HUES64 (cell line): ENCODE data around the gene CROCC2.

Experiments used
- H3K27ac ChIP-seq: 2 replicates; pipeline ENCODE4 v1.7.0; 2013; ENCODE audit warnings: low read depth, low read length, inconsistent platforms
- H3K27me3 ChIP-seq: 2 replicates; pipeline ENCODE4 v1.6.1; 2013; ENCODE audit warnings: mild to moderate bottlenecking, low read length; ENCODE audit not compliant: insufficient read depth
- H3K36me3 ChIP-seq: 2 replicates; pipeline ENCODE4 v1.6.1; 2013; ENCODE audit warnings: mild to moderate bottlenecking, low read length; ENCODE audit not compliant: insufficient read depth
- H3K4me1 ChIP-seq: 2 replicates; pipeline ENCODE4 v1.6.1; 2013; ENCODE audit warnings: mild to moderate bottlenecking, low read length, moderate library complexity; ENCODE audit not compliant: insufficient read depth
- H3K4me3 ChIP-seq: 2 replicates; pipeline ENCODE4 v1.5.1; 2013; ENCODE audit warnings: mild to moderate bottlenecking, low read length, moderate library complexity
- H3K9ac ChIP-seq: 2 replicates; pipeline ENCODE4 v1.6.1; 2013; ENCODE audit warnings: mild to moderate bottlenecking, low read depth, low read length
- H3K9me3 ChIP-seq: 2 replicates; pipeline ENCODE4 v1.6.1; 2013; ENCODE audit warnings: low read depth, low read length; ENCODE audit not compliant: insufficient read depth
- WGBS: fragments of 150-250, 120-280 bp; methylation state at CpG from one replicate; pipeline ENCODE4 v1.1.7; 2013; ENCODE audit warnings: missing lambda C conversion rate; 5-methylcytosine and 5-hydroxymethylcytosine counted together

The CROCC2 gene

DNA sequence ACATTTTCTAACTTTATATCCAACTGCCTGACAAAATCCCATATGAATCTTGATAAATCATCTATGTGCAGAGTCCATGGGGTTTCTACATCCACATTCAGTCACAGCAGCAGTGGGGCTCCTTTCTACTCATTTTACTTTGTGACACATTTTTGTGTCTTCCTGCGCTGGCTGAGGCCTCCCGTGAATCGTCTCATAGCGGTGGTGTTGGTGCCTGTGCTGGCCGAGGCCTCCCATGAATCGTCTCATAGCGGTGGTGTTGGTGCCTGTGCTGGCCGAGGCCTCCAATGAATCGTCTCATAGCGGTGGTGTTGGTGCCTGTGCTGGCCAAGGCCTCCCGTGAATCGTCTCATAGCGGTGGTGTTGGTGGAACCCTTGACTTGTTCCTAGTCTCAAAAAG, 109.3 kb downstream of the CROCC2 start:
- Histone ChIP-seq H3K4me3 (no peak overlapping the region), H3K27ac (no peak overlapping the region), H3K4me1 (peaks cover 5% of the 10 kb centered on the region; the same call in 1 of the 2 replicates), H3K9me3 (no peaks in the 10 kb centered on the region), H3K9ac (no peak overlapping the region), H3K36me3 (no peaks in the 10 kb centered on the region), H3K27me3 (no peaks in the 10 kb centered on the region)
- 95% methylated on average over 13 of the region's 13 CpGs for WGBS

DNA sequence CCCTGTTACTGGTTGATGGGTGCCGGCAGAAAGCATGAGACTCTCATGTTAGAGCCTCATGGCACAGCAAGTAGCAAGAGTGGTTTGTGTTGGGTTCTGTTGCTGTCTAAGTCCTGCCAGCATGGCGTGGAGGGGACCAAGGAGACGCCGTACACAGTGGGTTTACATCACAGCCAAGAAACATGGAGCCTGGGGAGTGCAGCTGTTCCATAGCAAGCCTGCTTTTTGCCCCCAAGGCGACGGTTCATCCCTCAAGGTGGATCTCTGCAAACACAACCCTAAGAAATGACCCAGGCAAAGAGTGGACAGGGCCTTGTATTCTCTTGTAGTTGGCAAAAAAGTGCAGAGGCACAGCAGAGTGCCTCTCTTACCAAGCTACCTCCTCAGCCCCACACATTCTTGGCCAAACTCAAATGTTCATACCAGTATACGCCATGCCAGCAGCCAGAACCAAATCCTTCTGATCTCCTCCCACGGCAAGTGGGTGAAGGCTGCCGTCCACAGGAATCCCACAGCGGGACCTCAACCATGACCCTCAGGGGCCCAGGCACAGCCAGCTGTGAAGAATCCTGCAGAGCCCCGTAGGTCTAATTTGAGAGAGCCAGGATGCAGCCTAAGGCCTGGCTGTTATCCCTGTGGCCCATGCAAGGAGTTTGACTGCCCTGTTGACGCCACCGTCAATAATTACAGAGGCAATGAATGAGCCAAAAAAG, 111.2 kb downstream of the CROCC2 start:
- Histone ChIP-seq H3K9ac (no peak overlapping the region), H3K9me3 (0 out of 2 replicates have a peak, but pooled peaks cover 2% of the 10 kb centered on the region), H3K36me3 (no peaks in the 10 kb centered on the region), H3K27ac (no peak overlapping the region), H3K27me3 (no peaks in the 10 kb centered on the region), H3K4me3 (no peak overlapping the region), H3K4me1 (no peaks in the 10 kb centered on the region)
- 94% methylated on average over 13 of the region's 13 CpGs for WGBS

GRCh38 chr2:241018051-241018891, 112.1 kb downstream of the CROCC2 start:
- Histone ChIP-seq H3K9ac (no peak overlapping the region), H3K27ac (no peak overlapping the region), H3K9me3 (peaks cover 8% of the 10 kb centered on the region; the same call in 1 of the 2 replicates), H3K4me3 (no peak overlapping the region), H3K4me1 (no peaks in the 10 kb centered on the region), H3K36me3 (no peaks in the 10 kb centered on the region), H3K27me3 (no peaks in the 10 kb centered on the region)
- WGBS: 91% methylated on average over 26 of the region's 26 CpGs

- no peaks in the 10 kb centered on the region for H3K36me3 ChIP-seq
- no peaks in the 10 kb centered on the region for H3K27me3 ChIP-seq
- peaks cover 10% of the 10 kb centered on the region; the same call in 1 of the 2 replicates for H3K9me3 ChIP-seq
- H3K4me3 ChIP-seq: no peak overlapping the region
- no peak overlapping the region for H3K27ac ChIP-seq
- H3K4me1 ChIP-seq: no peaks in the 10 kb centered on the region
- WGBS: 95% methylated on average over 20 of the region's 20 CpGs
- no peak overlapping the region for H3K9ac ChIP-seq
Observed at GRCh38 chr2:241019441-241020139, 113.5 kb downstream of the CROCC2 start.

DNA sequence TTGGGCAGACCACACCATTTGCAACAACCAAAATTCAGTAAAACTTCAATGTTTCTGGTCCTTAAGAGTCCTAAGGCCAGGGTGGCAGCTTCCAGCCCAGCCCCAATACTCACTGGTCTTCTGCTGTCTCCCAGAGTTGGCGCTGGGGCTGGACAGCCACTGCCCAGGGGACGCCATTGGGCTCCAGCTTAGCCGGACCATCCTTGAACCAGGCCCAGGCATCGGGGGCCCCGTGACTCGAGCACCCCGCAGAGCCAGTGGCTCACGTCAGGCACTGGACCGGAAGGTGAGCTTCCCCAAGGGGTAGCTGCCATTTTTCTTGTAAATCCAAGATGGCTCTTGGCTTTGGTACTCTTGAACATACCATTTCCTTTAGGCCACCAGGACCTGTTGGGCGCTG, 114.1 kb downstream of the CROCC2 start:
- H3K27ac ChIP-seq: no peak overlapping the region
- H3K4me3 ChIP-seq: no peak overlapping the region
- H3K9me3 ChIP-seq: peaks cover 15% of the 10 kb centered on the region
- H3K9ac ChIP-seq: no peak overlapping the region
- no peaks in the 10 kb centered on the region for H3K36me3 ChIP-seq
- no peaks in the 10 kb centered on the region for H3K27me3 ChIP-seq
- no peaks in the 10 kb centered on the region for H3K4me1 ChIP-seq
- 95% methylated on average over 10 of the region's 10 CpGs for WGBS

GRCh38 chr2:241020629-241021190, 114.6 kb downstream of the CROCC2 start:
- H3K4me1 ChIP-seq: no peaks in the 10 kb centered on the region
- H3K4me3 ChIP-seq: no peak overlapping the region
- H3K27ac ChIP-seq: no peak overlapping the region
- H3K27me3 ChIP-seq: no peaks in the 10 kb centered on the region
- no peak overlapping the region for H3K9ac ChIP-seq
- H3K36me3 ChIP-seq: no peaks in the 10 kb centered on the region
- H3K9me3 ChIP-seq: peaks cover 19% of the 10 kb centered on the region
- WGBS: 89% methylated on average over 8 of the region's 8 CpGs

GRCh38 chr2:241025639-241026038, 119.5 kb downstream of the CROCC2 start:
- no peak overlapping the region for H3K4me3 ChIP-seq
- H3K36me3 ChIP-seq: no peaks in the 10 kb centered on the region
- H3K9me3 ChIP-seq: peaks cover 34% of the 10 kb centered on the region
- H3K9ac ChIP-seq: no peak overlapping the region
- 50% methylated on average over 1 of the region's 1 CpG for WGBS
- H3K4me1 ChIP-seq: no peaks in the 10 kb centered on the region
- no peaks in the 10 kb centered on the region for H3K27me3 ChIP-seq
- H3K27ac ChIP-seq: no peak overlapping the region

DNA sequence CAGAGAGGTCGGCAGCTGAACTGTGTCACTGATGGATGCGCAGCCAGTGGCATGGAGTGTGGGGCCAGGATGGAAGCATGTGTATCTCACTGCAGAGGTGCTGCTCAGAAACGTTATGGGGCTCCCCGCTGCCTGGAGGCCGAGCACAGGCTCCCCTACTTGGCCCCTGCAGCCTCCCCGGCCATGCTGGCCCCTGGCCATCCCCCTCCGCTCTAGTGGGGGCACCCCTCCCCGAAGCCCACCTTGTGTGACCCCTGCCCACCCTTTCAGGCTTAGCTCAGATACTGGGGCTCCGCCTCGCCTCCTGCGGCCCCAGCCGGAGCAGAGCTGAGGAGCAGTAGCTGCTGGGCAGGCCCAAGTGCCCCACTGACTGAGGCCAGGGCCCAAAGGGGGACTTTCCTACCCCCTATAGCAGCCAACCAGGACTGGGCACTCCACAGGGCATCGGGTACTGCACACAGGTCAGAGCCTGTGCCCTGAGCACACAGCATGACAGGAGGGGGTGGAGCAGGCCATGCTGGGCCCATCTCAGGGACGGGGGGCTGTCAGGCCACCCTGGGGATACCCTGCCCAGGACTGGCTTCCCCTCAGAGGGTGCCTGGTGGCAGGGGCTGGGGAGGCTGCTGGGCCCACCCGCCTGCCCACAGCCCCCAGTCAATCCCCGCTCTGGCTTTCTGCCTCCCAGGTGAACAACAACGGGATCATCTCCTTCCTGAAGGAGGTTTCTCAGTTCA, 123.6 kb downstream of the CROCC2 start:
- Histone ChIP-seq H3K4me1 (no peaks in the 10 kb centered on the region), H3K4me3 (no peak overlapping the region), H3K9me3 (peaks cover 22% of the 10 kb centered on the region), H3K27me3 (peaks cover 3% of the 10 kb centered on the region), H3K9ac (no peak overlapping the region), H3K27ac (no peak overlapping the region), H3K36me3 (no peaks in the 10 kb centered on the region)
- WGBS: 91% methylated on average over 17 of the region's 17 CpGs

DNA sequence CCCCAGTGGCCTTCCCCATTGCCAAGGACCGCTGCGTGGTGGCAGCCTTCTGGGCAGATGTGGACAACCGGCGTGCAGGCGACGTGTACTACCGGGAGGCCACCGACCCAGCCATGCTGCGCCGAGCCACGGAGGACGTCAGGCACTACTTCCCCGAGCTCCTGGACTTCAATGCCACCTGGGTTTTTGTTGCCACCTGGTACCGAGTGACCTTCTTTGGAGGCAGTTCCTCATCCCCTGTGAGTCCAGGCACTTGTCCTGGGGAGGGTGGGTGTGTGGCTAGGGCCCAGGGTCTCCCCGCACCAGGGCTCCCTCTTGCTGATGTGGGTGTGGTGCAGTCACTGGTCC, 124.2 kb downstream of the CROCC2 start:
- Histone ChIP-seq H3K36me3 (no peaks in the 10 kb centered on the region), H3K27ac (no peak overlapping the region)
- 96% methylated on average over 15 of the region's 15 CpGs for WGBS

GRCh38 chr2:241030883-241031282, 124.7 kb downstream of the CROCC2 start:
- Histone ChIP-seq H3K4me3 (no peak overlapping the region), H3K9me3 (peaks cover 14% of the 10 kb centered on the region), H3K4me1 (no peaks in the 10 kb centered on the region), H3K9ac (no peak overlapping the region), H3K27ac (no peak overlapping the region), H3K36me3 (no peaks in the 10 kb centered on the region), H3K27me3 (peaks cover 11% of the 10 kb centered on the region)
- whole genome bisulfite sequencing: 96% methylated on average over 7 of the region's 7 CpGs

More for the DNA sequence above, 124.2 kb downstream of the CROCC2 start:
- Histone ChIP-seq H3K9ac (no peak overlapping the region), H3K4me1 (no peaks in the 10 kb centered on the region), H3K4me3 (no peak overlapping the region), H3K9me3 (peaks cover 18% of the 10 kb centered on the region), H3K27me3 (peaks cover 9% of the 10 kb centered on the region)
